Muscle layer of colon (tissue), 2 donors: Measurements from ENCODE around the gene PIERCE2.
"Not testable (repeated sequence)": the region's sequence is repeated elsewhere in the genome, so short reads cannot be mapped to it uniquely, and the experiment has no call there.

Experiments
- H3K27ac ChIP-seq: one replicate; pipeline ENCODE4 v1.7.0; 2013; ENCODE audit warnings: low read depth, mild to moderate bottlenecking, low read length, moderate library complexity
- H3K27me3 ChIP-seq, 2 donors: one replicate each; pipeline ENCODE4 v1.7.0; 2013; ENCODE audit warnings: low read length in 2 of 2, mild to moderate bottlenecking in 2 of 2; ENCODE audit not compliant: insufficient read depth in 2 of 2, control insufficient read depth in 1 of 2
- H3K36me3 ChIP-seq: one replicate; pipeline ENCODE4 v1.7.0; 2013; ENCODE audit warnings: mild to moderate bottlenecking, low read length; ENCODE audit not compliant: insufficient read depth
- H3K4me1 ChIP-seq: one replicate; pipeline ENCODE4 v1.7.0; 2013; ENCODE audit warnings: mild to moderate bottlenecking, low read length; ENCODE audit not compliant: insufficient read depth
- H3K4me3 ChIP-seq, 2 donors: one replicate each; pipeline ENCODE4 v1.7.0; 2013; ENCODE audit warnings: low read length in 2 of 2, low read depth in 1 of 2, mild to moderate bottlenecking in 1 of 2, moderate library complexity in 1 of 2
- H3K9ac ChIP-seq: one replicate; pipeline ENCODE4 v1.7.0; 2013; ENCODE audit warnings: low read length
- H3K9me3 ChIP-seq: one replicate; pipeline ENCODE4 v1.7.0; 2013; ENCODE audit warnings: mild to moderate bottlenecking, low read length
- donor health status: abdominal sarcoma.
- donor health status: Adenocarcinoma of cecum.

The PIERCE2 gene

DNA sequence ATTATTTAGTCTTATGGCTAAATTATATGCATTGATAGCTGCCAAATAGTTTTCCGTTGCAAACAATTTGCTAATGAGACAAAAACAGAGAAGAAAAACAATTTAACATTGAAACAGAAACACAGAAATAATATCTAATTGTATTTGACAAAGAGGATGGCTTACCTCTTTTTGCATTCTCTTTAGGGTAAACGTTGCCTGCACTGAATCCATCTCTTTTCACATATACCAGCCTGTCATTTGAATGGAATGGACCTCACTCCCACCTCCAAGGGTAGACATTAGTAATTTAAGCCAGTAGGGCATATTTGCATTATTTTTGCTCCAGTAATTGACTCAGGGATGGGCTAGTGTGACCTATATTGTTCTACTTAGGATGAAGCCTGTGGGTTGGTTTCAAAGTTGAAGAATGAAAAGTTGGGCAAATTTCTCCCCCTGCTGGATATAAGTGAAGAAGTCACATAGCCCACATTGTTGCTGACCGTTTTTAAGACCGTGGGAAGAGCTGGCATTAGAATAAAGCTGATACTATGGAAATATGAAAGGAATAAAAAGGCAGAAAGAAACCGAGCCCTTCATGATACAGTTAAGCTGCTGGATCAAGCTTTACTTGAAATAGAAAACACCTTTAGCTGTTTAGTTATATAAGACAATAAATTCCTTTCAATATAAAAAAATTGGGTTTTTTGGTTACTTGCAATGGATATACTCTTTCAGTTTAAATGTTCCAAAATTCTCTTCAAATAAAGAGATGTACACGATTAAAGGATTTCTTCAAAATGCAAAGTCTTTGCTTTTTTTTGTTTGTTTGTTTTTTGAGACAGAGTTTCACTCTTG lies 26.9 kb downstream of the PIERCE2 start:
- no peaks in the 10 kb centered on the region for H3K4me1 ChIP-seq
- H3K9ac ChIP-seq: no peak overlapping the region
- no peaks in the 10 kb centered on the region for H3K27me3 ChIP-seq
- no peak overlapping the region for H3K4me3 ChIP-seq
- H3K27ac ChIP-seq: no peak overlapping the region
- no peaks in the 10 kb centered on the region for H3K9me3 ChIP-seq
- H3K36me3 ChIP-seq: no peaks in the 10 kb centered on the region

DNA sequence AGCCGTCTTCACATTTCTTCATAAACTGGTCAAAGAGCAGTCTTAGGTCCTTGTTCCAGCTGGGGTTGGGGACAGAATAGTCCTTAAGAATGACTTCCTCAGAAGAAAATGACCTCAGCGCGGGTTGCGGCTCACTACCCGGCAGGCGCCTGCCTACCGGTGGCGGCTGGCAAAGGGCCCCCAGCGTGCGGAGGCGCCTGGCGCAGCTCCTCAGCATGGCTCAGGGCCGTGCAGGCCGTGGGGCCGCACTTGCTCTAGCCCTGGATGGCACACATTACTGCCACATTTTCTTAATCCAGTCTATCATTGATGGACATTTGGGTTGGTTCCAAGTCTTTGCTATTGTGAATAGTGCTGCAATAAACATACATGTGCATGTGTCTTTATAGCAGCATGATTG lies 34.8 kb downstream of the PIERCE2 start:
- H3K36me3 ChIP-seq, H3K27me3 ChIP-seq, H3K4me3 ChIP-seq, H3K9me3 ChIP-seq, H3K27ac ChIP-seq, H3K9ac ChIP-seq, H3K4me1 ChIP-seq: not testable (repeated sequence)

DNA sequence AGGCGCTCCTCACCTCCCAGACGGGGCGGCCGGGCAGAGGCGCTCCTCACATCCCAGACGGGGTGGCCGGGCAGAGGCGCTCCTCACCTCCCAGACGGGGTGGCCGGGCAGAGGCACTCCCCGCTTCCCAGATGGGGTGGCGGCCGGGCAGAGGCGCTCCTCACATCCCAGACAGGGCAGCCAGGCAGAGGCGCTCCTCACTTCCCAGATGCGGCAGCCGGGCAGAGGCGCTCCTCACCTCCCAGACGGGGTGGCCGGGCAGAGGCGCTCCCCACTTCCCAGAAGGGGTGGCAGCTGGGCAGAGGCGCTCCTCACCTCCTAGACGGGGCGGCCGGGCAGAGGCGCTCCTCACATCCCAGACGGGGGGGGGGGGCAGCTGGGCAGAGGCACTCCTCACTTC lies 37.6 kb downstream of the PIERCE2 start:
- H3K4me1 ChIP-seq, H3K9ac ChIP-seq, H3K9me3 ChIP-seq, H3K4me3 ChIP-seq, H3K27ac ChIP-seq, H3K27me3 ChIP-seq, H3K36me3 ChIP-seq: not testable (repeated sequence)

DNA sequence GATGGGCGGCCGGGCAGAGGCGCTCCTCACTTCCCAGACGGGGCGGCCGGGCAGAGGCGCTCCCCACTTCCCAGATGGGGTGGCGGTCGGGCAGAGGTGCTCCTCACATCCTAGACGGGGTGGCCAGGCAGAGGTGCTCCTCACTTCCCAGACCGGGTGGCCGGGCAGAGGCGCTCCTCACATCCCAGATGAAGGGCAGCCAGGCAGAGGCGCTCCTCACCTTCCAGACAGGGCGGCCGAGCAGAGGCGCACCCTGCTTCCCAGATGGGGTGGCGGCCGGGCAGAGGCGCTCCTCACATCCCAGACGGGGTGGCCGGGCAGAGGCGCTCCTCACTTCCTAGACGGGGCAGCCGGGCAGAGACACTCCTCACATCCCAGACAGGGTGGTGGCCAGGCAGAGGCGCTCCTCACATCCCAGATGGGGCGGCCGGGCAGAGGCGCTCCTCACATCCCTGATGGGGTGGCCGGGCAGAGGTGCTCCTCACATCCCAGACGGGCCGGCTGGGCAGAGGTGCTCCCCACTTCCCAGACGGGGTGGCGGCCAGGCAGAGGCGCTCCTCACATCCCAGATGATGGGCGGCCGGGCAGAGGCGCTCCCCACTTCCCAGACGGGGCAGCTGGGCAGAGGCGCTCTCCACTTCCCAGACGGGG lies 38.2 kb downstream of the PIERCE2 start:
- not testable (repeated sequence) for H3K4me3 ChIP-seq, H3K9me3 ChIP-seq, H3K36me3 ChIP-seq, H3K4me1 ChIP-seq, H3K27ac ChIP-seq, H3K27me3 ChIP-seq, H3K9ac ChIP-seq

DNA sequence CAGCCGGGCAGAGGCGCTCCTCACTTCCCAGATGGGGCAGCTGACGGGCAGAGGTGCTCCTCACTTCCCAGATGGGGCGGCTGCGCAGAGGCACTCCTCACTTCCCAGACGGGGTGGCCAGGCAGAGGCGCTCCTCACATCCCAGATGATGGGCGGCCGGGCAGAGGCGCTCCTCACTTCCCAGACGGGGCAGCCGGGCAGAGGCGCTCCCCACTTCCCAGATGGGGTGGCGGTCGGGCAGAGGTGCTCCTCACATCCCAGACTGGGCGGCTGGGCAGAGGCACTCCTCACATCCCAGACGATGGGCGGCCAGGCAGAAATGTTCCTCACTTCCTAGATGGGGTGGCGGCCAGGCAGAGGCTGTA lies 38.7 kb downstream of the PIERCE2 start:
- H3K36me3 ChIP-seq, H3K27ac ChIP-seq, H3K9ac ChIP-seq, H3K4me1 ChIP-seq, H3K9me3 ChIP-seq, H3K27me3 ChIP-seq, H3K4me3 ChIP-seq: not testable (repeated sequence)

DNA sequence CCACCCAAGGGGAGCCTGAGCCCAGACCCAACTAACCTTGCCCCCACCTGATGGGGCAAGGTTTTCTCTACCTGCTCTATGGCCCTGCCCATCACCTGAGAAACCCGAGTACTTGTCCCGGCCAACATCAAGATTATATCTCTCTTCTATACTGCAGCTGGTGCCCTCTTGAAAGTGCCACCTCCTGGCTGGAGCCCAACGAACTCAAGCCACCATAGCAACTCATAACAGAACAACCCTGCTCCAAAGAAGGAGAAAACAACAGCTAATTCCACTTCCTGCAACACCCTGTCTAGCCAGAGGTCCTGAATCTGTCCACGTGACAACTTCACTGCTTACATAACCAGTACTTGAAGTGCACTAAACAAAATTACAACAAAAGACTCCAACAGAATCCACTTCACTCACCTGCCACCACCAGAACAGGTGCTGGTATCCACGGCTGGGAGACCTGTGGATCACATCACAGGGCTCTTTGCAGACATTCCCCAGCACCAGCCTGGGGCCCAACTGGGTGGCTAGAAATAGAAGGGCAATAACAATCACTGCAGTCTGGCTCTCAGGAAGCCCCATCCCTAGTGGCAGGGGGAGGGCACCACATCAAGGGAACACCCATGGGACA lies 49.2 kb downstream of the PIERCE2 start:
- Histone ChIP-seq H3K27ac (no peak overlapping the region), H3K27me3 (no peaks in the 10 kb centered on the region), H3K4me3 (no peak overlapping the region), H3K4me1 (no peaks in the 10 kb centered on the region), H3K9ac (no peak overlapping the region), H3K9me3 (no peaks in the 10 kb centered on the region), H3K36me3 (no peaks in the 10 kb centered on the region)

DNA sequence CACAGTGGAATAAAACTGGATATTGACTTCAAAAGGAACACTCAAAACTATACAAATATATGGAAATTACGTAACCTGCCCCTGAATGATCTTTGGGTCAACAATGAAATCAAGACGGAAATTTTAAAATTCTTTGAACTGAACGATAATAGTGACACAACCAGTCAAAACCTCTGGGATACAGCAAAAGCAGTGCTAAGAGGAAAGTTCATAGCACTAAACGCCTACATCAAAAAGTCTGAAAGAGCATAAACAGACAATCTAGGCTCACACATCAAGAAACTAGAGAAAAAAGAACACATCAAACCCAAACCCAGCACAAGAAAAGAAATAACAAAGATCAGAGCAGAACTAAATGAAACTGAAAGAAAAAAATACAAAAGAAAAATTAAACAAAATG lies 53.2 kb downstream of the PIERCE2 start:
- H3K4me3 ChIP-seq: no peak overlapping the region
- H3K36me3 ChIP-seq: no peaks in the 10 kb centered on the region
- no peak overlapping the region for H3K27ac ChIP-seq

DNA sequence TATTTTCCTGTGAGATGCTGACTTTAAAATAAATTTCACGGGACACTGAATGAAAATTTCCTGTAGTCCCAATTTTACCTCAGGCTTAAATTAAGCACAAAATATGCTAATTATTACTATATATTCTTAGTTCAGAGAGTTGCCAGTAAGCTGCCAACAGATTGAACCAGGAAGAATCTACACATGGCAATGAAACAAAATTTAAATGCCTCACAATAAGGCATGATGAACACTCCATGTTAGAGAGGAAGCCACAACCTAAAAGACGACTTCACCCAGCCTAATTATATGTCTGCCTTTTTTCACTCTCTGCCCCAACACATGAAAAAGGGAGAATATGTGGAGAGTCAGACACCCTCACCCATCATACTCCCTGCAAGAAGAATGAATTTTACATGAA lies 60.0 kb downstream of the PIERCE2 start:
- Histone ChIP-seq H3K27me3 (no peaks in the 10 kb centered on the region), H3K27ac (no peak overlapping the region), H3K36me3 (no peaks in the 10 kb centered on the region), H3K4me3 (no peak overlapping the region), H3K9me3 (no peaks in the 10 kb centered on the region), H3K9ac (no peak overlapping the region), H3K4me1 (no peaks in the 10 kb centered on the region)

More for the DNA sequence above, 53.2 kb downstream of the PIERCE2 start:
- no peaks in the 10 kb centered on the region for H3K9me3 ChIP-seq
- H3K27me3 ChIP-seq: no peaks in the 10 kb centered on the region
- no peak overlapping the region for H3K9ac ChIP-seq
- no peaks in the 10 kb centered on the region for H3K4me1 ChIP-seq
